GM21526 (cell line): Measurements from ENCODE around the gene EXD3.
"Not testable (repeated sequence)": the region's sequence is repeated elsewhere in the genome, so short reads cannot be mapped to it uniquely, and the experiment has no call there.

Experiments
- ATAC-seq: cut with Tn5 transposase; IDR thresholded peaks from one replicate; pipeline ENCODE4 v1.9.1; 2021; ENCODE audit warnings: moderate library complexity; ENCODE audit not compliant: unreplicated experiment, low FRiP score

EXD3 gene

DNA sequence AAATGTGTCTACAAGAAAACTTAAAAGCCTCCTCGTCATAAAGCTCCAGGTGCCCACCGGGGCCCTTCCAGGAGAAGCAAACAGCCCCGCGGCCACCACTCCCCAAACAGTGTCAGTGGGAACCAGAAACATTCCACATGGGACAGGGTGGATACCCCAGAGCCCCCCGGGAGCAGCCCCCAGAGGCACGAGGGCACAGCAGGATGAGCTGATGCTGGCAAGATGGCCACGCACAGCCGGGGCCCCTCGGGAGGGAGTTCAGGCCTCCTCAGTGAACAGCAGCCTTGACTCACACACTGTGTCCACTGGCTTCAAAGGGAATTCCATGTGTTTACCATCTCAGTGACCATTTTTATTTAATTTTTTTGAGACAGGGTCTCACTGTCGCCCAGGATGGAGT is 10.5 kb downstream of the EXD3 start:
- no peak for ATAC-seq

DNA sequence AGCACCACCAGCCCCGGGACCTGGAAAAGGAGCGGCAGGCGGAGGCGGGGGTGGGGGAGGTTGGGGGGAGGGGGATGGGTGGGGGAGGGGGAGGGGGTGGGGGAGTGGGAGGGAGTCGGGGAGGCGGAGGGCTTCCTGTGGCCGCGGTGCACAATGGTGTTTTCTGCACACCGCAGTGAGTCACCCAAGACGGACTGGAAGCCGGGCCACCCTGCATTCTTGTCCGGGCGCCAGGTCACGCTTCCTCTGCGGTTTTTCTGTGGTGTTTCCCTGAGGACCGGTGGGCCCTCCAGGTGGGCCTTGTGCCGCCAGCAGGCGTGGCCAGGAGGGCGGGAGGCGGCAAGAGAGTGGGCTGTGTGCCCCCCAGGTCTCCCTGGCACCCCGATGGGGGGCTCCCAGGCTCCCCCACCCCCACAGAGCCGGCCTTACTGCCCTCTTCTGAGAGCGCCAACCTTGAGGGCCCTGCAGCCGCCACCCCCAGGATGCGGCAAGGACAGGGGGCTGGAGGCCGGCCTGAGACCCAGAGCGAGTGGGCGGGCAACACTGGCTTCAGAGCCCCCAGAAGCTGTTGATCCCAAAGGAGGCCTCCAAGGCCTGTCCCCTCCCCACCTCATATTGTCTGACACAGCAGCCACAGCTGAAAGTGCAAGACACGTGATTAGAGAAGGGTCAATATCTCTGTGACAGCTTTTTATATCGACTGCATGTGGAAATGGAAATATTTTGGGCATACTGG is 11.1 kb downstream of the EXD3 start:
- ATAC-seq = no peak

DNA sequence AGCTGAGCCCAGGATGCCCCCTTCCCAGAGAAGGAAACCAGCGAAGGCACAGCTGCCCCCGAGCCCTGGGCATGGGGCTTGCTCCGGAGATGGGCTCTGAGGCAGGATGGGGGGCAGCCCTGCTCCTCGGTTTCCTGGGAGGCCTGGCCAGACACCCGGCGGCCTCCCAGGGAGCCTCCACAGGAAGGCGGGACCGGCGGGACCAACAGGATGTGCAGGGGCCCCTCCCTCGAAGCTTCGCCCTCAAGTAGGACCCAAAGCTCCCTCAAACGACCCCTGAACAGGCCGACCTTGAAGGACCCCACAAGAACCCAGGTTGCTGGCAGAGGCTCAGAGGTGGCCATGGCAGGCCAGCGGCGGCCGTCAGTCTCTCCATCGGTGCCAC is 11.7 kb downstream of the EXD3 start:
- no peak for ATAC-seq

DNA sequence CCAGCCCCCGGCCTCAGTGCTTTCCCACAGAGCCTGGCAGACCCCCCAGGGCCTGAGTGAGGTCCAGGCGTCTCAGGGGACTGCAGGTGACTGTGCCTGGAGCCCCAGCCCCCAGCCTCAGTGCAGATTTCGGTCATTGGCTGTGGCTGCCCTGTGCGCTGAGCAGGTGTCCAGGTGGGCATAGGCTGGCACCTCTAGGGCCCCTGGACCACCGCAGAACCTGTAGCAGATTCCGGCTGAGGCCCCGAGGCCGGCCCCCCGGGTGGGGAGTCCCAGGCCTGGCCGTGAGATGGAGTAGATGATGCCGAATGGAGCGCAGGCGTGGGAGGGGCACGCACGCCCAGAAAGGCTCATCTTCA is 12.1 kb downstream of the EXD3 start:
- no peak for ATAC-seq

DNA sequence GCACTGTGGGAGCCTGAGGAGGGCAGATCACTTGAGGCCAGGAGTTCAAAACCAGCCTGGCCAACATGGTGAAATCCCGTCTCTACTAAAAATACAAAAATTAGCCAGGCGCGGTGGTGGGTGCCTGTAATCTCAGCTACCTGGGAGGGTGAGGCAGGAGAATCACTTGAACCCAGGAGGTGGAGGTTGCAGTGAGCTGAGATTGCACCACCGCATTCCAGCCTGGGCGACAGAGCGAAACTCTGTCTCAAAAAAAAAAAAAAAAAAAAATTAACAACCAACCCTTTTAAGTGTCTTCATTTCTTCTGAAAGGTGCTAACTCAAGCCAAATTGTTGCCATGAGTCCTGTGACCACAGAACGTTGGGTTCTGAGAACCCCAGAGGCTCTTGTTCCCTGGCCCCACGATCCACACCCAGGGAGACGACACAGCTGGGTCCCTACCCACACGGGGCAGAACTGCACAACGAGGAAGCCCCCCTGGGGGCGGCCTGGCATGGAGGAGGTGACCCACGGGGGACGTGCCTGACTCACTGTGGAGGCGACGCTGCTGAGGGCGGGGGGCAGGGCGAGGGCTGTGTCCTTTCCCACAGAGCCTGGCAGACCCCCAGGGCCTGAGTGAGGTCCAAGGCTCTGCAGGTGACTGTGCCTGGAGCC is 12.6 kb downstream of the EXD3 start:
- not testable (repeated sequence) for ATAC-seq

DNA sequence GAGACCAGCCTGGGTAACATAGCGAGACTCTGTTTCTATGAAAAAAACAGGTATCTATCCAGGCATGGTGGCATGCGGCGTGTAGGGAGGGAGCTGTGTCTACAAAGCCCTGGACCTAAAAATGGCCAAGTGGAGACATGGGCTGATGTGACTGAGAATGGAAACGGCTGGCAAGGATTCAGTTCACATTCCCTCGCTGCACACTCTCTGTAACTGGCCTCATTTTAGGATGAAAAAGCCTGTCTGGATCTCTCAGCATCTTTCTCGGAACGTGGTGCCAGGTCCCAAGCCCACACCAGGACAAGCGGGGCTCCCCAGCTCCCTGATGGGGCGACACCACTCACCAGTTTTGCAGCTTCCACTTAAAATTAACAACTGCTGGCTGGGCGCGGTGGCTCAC is 13.4 kb downstream of the EXD3 start:
- no peak for ATAC-seq

DNA sequence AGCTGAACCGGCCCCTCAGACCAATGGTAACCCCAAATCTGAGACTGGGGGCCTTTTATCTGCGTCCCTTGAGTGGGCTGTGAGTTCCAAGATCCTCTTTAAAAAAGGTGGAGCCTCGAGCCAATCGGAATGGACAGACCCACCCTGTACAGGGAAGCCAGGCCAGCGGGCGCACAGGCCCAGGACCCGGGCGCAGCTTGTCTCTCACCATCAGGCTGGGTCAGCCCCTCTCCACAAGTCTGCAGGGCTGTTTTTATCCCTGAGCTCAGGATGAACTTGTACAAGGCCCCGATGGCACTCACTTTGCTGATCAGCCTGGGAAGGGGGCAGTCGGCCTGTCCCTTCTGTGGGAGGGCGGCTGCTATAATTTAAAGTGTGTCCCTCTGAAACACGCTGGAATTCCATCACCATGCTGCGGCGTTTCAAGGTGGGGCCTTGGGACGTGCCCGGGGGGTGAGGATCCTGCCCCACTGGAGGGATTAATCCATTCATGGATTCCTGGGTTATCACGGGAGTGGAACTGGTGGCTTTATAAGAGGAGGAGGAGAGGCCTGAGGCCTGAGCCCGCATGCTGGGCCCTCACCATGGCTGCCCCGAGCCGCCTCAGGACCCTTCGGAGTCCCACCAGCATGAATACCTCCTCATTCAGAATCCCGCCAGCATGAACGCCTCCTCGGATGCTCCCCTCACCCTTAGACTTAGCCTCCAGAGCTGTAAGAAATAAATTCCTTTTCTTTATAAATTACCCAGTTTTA is 14.1 kb downstream of the EXD3 start:
- no peak for ATAC-seq

DNA sequence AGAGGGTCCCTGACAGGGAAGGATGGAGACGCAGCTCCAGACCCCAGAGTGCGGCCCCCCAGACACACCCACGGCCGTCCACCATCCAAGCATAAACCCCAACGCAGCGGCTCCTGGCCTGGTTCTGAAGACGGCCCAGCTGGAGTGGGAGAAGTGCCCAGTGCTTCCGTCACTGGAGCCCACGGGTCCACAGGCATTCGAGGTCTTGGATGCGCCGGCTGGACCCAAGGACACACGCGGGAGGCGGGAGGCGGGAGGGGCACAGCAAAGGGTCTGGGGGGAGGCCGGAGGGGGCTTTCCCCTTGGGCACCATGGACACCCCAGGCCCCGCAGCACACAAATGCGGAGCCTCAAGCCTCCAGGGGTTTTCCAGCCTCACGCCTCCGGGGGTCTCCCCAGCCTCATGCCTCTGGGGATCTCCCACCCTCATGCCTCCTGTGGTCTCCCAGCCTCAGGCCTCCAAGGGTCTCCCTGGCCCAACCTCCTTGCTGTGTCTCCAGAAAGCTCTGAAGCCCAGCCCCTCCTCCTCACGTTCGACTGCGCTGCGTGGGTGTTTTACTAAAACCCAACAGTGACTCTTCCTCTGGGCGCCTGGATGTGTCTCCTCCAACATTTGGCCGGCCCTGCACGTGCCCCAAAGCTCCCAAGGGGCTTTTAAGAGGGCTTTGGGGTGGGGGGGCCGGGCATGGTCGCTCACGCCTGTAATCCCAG is 15.2 kb downstream of the EXD3 start:
- no peak for ATAC-seq

DNA sequence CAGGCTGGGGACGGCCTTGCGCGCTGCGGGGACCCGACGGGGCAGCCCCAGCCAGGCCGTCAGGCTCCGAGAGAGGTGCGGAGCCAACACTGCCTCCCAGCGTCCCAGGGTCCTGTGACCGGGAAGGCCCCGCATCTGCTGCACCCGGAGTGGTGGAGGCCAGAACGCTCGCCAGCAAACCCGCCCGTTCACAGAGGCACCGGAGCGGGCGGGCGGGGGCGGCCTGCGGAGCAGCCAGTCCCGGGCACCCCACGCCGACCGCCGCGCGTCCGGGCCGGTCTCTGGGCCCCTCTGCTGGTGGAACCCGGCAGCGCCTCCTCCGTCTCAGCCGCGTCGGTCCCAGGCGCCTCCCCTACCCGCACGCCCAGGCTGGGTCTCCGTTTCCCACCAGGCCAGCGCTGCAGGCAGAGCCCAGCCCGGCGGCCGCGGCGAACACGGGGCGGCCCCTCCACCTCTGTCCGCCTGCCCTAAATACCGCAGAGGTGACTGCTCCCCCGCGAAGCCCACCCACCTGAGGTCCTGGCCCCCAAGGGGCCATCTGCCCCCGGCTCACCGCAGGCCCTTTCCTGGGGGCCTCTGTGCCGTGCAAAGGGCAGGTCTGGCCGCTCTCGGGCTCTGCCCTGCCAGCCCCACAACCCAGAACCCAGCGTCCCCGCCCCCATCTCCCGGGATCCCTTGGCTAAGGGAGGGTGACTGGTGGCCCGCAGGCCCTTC is 15.9 kb downstream of the EXD3 start:
- no peak for ATAC-seq

DNA sequence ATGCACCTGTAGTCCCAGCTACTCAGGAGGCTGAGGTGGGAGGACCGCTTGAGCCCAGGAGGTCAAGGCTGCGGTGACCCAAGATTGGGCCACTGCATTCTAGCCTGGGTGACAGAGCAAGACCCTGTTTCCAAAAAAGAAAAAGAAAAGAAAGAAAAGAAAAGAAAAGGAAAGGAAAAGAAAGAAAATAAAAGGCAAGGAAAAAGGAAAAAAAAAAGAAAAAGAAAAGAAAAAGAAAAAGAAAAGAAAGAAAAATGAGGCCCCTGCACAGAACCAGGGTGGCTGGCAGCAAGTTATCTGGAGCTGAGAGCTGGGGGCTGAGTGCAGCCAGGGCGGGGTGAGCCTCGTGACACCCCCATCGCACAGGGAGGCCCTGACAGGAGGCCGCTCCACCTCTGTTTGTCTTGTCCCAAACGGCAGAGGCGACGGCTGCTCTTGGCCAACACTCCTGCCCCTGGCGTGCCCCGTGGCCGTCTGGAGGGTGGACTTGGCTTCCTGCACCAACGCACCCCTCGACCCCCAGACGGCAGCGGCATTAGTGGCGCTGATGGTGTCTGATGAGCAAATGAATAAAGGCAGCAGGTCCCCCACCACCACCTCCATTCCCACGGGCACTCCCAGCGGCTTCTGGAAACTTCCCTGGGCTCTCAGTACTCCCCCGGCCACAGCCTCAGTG is 16.7 kb downstream of the EXD3 start:
- no peak for ATAC-seq

DNA sequence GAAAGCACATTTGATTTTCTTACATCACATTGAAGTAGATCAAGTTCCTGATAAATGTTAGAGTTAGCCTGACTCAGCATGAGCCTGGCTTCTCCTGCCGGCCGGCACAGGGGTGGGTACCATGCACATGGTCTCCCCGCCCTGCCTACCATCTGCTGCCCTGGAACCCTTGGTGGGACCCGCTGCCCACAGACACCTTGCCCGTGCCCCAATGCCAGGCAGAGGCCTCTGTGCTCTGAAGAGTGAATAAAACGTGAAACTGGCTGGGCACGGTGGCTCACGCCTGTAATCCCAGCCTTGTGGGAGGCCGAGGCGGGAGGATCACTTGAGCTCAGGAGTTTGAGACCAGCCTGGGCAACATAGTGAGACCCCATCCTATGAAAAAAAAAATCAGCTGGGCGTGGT is 17.3 kb downstream of the EXD3 start:
- ATAC-seq = no peak

DNA sequence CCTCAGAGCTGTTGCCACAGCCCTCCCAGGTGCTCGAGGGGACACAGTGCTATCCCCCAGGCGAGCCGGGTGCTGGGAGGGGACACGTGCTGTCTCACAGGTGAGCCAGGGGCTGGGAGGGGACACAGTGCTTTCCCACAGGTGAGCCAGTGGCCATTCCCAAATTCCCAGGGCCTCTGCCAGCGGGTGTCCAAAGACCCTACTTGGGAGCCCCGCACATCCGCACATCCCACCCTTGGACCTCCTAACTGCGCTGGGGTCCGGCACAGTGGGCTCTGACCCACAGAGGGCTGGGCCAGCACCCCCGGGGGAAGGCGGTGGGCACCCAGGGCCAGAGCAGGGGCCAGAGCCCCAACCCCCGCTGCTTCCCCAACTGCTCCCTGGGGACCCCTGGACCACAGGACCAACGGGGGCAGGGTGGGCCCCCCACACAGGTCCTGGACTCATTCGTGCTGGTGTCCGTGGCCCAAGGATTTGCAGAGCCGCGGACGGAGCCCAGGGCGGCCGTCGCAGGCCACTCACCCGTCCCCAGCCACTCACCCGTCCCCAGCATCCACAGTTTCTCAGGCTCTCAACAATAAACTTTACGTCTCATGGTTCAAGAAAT is 17.9 kb downstream of the EXD3 start:
- ATAC-seq = no peak

DNA sequence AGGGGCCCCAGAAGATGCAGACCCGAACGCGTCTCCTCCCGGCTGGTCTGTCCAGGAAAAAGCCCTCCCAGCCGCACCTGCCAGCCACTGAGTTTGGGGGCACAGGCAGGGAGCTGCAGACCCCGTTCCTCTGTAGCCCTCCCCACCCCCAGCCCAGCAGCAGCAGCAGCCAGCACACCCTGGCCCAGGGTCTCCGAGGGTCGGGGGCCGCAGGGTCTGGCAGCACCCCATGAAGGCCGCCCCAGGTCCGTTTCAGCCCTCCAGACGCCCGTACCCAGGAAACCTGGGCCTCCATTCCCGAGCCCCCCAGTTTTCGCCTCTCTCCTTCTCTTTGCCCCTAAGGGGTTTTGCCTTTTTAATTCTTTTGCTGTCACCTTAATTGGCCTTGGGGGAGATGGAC is 19.7 kb downstream of the EXD3 start:
- no peak for ATAC-seq

DNA sequence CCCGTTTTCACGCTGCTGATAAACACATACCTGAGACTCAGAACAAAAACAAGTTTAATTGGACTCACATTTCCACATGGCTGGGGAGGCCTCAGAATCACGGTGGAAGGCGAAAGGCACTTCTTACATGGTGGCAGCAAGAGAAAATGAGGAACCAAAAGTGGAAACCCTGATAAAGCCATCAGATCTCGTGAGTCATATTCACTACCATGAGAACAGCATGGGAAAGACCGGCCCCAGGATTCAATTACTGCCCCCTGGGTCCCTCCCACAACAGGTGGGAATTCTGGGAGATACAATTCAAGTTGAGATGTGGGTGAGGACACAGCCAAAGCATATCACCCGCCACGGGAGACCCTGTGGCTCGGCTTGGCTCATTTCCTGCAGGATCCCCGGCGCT is 20.2 kb downstream of the EXD3 start:
- no peak for ATAC-seq

DNA sequence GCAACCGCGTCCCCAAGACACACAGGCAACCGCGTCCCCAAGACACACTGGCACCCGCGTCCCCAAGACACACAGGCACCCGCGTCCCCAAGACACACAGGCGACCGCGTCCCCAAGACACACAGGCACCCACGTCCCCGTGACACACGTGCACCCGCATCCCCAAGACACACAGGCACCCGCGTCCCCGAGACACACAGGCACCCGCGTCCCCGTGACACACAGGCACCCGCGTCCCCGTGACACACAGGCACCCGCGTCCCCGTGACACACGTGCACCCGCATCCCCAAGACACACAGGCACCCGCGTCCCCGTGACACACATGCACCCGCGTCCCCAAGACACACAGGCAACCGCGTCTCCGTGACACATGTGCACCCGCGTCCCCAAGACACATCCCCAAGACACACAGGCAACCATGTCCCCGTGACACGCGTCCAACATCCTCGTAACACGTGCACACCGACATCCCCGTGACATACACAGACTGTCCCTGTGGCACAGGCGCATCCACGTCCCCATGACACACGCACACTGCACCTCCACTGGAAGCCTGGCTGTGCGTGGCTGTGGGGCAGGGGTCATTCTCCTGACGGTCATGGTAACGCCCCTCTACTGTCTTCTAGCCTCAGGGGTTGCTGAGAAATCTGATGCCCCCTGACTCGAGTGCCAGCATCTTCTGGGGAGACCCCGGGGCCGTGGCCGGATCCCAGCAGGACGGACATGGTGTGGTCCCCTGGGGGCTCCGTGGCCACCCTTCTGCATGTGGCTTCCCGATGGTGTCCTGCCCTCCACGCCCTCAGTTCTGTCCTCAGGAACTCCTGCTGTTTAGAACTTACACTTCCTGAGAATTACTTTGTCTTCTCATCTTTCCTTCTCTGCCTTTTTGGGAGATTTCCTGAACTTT is 24.1 kb downstream of the EXD3 start:
- ATAC-seq = no peak

DNA sequence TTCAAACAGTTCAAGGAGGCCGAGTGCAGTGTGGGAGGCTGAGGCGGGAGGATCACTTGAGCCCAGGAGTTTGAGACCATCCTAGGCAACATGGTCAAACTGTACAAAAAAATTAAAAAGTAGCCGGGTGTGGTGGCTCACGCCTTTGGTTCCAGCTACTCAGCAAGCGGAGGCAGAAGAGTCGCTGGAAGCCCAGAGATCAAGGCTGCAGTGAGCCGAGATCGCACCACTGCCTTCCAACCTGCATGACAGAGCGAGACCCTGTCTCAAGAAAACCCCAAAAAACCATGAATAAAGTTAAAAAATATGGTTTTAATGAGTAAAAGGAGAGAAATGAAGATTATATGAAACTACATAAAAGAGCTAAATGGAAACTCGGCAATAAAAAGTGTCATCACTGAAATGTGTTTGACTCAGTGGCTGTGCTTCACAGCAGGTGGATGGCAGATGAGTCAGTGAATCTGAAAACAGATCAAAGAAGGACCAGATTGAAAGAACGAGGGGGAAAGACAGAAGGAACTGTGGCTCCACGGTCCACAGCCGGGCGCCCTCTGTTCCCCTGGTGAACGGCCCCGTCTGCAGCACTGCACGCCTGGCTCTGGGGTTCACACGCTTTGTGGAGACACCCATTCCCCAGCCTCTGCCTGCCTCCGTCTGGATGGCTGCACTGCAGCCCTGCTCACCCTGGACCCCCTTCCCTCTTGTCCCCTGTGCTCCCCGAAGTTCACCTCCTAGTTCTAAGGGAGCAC is 25.1 kb downstream of the EXD3 start:
- ATAC-seq = no peak

DNA sequence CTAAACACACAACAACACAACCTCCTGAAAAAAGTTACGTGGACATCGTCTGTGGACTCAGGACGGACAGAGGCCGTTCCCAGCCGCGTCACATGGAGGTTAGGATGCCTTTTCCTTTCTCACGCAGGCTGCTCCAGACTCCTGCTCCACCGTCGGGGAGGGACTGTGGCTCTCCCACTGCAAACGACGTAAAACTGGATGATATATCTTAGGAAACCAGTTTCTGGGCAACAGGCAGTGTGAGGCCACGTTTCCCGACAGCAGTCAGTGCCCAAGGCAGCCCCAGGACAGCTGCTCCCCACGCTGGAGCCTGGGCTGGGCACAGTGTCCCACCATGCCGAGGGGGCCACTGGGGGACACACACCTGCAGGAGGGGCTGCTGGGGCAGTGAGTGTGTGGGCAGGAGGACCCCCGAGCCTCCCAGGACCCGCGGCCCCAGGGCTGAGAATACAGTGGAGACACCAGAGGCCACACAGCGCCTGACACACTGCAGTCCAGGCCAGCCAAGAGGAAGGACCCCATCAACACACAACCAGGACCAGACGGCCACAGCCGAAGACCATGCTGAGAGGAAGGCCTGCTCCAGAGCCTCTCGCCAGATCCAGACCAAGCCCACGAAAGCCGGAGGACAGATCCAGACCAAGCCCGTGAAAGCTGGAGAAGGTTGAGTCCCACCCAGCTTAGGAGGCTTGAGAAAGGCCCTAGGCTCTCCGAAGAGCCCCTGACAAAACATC is 26.2 kb downstream of the EXD3 start:
- ATAC-seq = no peak
